Stimulated activated memory B cell treated with anti-CD40 and anti-IgM and Interleukin-4, amounts not matched to agents 10 μg/mL and 1 μg/mL and 100 μg/mL, for 72 hours (primary cell): ENCODE measurements around the gene GMPR.
"Not testable (repeated sequence)": the region's sequence is repeated elsewhere in the genome, so short reads cannot be mapped to it uniquely, and the experiment has no call there.

ENCODE experiments used
- ATAC-seq: fragments of 150-1000 bp; cut with Tn5 transposase; 2 replicates; pipeline ENCODE4 v1.10.0; 2021
- H3K27ac Mint-ChIP-seq: one replicate; pipeline ENCODE4 v1.8.0; 2022; ENCODE audit warnings: mild to moderate bottlenecking, mixed read lengths
- H3K27me3 Mint-ChIP-seq: one replicate; pipeline ENCODE4 v1.8.0; 2022; ENCODE audit warnings: mixed read lengths
- H3K36me3 Mint-ChIP-seq: one replicate; pipeline ENCODE4 v1.8.0; 2022; ENCODE audit warnings: mixed read lengths
- H3K4me1 Mint-ChIP-seq: one replicate; pipeline ENCODE4 v1.8.0; 2022; ENCODE audit warnings: mixed read lengths
- H3K4me3 Mint-ChIP-seq: one replicate; pipeline ENCODE4 v1.8.0; 2022; ENCODE audit warnings: mild to moderate bottlenecking, moderate library complexity, mixed read lengths
- H3K9me3 Mint-ChIP-seq: one replicate; pipeline ENCODE4 v1.8.0; 2022; ENCODE audit warnings: mixed read lengths

Gene GMPR

DNA sequence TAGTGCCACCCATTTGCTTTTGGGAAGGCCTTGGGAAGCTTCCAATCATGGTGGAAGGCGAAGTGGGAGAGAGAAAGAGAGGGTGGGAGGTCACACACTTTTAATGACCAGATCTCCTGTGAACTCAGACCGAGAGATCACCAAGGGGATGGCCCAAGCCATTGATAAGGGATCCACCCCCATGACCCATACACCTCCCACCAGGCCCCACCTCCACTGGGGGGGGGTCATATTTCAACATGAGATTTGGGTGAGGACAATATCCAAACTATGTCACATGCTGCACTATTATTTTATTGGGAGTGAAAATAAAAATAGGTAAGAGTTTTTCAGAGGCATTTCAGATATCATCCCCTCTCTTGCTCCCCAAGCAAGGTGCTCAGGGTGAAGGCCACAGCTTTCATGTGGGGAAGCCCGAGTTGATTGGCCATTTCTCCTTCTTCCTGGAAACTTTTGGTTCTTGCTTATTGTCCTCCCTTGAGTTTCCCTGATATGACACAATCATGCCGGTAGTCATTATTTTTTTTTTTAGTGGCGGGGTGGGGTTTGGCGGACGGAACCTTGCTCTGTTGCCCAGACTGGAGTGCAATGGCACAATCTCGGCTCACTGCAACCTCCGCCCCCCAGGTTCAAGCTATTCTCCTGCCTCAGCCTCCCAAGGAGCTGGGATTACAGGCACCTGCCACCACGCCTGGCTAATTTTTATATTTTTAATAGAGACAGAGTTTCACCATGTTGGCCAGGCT lies 15.2 kb downstream of the GMPR start:
- Mint-ChIP-seq H3K27me3 (no peaks in the 10 kb centered on the region), H3K9me3 (peaks cover 3% of the 10 kb centered on the region), H3K36me3 (no peaks in the 10 kb centered on the region), H3K4me3 (no peak overlapping the region), H3K27ac (no peak overlapping the region), H3K4me1 (no peaks in the 10 kb centered on the region)
- no peak for ATAC-seq

DNA sequence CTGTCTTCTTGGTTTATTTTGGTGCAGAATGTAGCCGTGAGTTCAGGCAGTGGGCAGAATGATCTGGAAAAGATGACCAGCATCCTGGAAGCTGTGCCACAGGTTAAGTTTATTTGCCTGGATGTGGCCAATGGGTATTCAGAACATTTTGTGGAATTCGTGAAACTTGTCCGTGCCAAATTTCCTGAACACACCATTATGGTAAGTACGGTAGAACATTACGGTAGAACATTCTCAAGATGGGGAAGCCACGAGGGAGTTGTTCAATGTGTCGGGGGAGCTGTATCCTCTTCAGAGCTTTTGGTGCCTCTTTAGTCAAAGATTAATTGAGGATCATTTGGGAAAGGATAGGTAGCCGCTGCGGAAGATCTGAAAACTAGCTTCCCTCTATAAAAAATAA lies 16.1 kb downstream of the GMPR start:
- Mint-ChIP-seq H3K4me1 (no peaks in the 10 kb centered on the region), H3K27me3 (no peaks in the 10 kb centered on the region), H3K4me3 (no peak overlapping the region), H3K27ac (no peak overlapping the region), H3K36me3 (no peaks in the 10 kb centered on the region), H3K9me3 (peaks cover 3% of the 10 kb centered on the region)
- no peak for ATAC-seq

DNA sequence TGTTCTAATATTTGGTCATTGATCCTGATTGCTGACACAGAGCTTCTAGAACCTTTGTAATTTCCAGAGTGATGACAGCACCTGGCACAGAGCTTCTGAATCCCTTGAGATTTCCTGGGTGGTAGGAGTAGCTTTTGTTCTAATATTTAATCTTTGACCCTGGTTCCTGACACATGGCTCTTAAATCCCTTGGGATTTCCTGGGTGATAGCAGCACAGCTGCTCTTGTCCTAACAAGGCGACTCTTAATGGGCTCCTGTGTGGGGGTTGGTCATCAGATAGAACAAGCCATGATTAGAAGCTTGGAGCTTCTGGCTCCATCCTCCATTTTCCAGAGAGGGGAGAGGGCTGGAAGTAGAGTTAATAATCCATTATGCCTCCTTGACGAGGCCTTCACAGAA lies 18.4 kb downstream of the GMPR start:
- Mint-ChIP-seq H3K9me3 (peaks cover 3% of the 10 kb centered on the region), H3K36me3 (no peaks in the 10 kb centered on the region)

DNA sequence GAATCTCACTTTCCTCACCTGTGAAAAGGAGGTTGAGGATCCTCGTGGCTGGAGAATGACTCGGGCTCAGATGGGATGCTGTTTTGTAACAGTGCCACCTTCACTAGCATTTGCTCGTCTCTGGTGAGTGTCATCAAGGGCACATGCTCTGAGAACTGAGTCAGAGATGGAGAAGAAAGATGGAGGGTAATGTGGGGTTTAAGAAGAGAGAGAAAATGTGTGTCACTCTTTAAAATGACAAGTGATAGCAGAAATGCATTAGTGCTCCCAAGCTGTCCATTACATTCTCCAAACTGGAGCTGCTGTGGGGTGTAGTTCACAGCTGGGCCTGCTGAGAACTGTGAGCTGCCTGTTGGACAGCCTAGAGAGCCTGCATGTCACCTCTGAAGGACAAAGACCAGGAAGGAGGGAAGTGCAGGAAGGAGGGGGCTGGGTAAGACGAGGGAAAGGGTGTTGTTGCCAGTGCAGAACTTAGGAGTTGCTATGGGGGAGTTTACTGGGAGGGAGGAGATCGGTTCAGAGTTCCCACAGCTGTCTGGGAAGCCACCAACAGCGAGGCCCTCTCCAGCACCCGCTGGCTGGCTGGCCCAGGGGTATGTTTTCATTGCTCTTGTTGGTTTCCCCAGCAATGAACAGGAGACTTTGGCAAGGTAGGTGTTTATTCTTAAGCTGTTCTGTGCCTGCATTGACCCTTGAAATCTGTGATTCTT lies 19.8 kb downstream of the GMPR start:
- Mint-ChIP-seq H3K4me1 (no peaks in the 10 kb centered on the region), H3K27ac (no peak overlapping the region), H3K4me3 (no peak overlapping the region), H3K27me3 (no peaks in the 10 kb centered on the region), H3K36me3 (no peaks in the 10 kb centered on the region), H3K9me3 (peaks cover 3% of the 10 kb centered on the region)
- no peak for ATAC-seq

More for the DNA sequence above, 18.4 kb downstream of the GMPR start:
- no peak for ATAC-seq
- Mint-ChIP-seq H3K4me3 (no peak overlapping the region), H3K27ac (no peak overlapping the region), H3K4me1 (no peaks in the 10 kb centered on the region), H3K27me3 (no peaks in the 10 kb centered on the region)

DNA sequence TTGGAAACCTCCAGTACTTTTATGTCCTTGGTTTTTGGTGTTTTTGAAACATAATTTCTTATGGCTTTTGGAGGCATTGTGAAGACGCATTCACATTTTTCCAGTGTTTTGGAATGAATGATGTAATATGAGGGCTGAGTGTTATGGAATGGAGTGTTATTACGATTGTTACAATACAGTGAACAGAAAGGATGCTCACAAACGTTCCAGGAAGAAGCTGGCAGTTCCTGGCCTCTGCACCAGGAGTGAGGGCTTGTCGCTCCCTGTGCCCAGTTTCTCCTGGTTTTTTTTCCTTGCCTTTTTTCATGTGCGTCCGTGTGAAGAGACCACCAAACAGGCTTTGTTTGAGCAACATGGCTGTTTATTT lies 20.3 kb downstream of the GMPR start:
- no peaks in the 10 kb centered on the region for H3K27me3 Mint-ChIP-seq
- no peaks in the 10 kb centered on the region for H3K4me1 Mint-ChIP-seq
- no peaks in the 10 kb centered on the region for H3K36me3 Mint-ChIP-seq
- H3K4me3 Mint-ChIP-seq: no peak overlapping the region
- H3K27ac Mint-ChIP-seq: no peak overlapping the region
- H3K9me3 Mint-ChIP-seq: peaks cover 3% of the 10 kb centered on the region
- no peak for ATAC-seq

DNA sequence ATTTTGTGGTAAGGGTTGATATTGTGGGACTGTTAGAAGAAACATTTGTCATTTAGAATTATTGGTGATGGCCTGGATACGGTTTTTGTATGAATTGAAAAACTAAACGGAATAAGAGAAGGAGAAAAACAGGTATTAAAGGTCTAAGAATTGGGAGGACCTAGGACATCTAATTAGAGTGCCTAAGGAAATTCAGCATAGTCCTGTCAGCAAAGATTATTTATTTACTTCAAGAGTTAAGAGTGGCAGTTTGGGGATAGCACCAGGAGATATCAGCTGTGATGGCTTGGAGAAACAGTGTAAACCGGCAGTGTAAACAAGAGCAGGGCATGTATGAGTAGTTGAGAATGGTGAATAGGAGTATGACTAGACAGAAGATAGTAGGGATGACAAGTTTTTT lies 21.2 kb downstream of the GMPR start:
- H3K27ac Mint-ChIP-seq, H3K4me1 Mint-ChIP-seq, H3K4me3 Mint-ChIP-seq, ATAC-seq, H3K27me3 Mint-ChIP-seq, H3K9me3 Mint-ChIP-seq, H3K36me3 Mint-ChIP-seq: not testable (repeated sequence)

DNA sequence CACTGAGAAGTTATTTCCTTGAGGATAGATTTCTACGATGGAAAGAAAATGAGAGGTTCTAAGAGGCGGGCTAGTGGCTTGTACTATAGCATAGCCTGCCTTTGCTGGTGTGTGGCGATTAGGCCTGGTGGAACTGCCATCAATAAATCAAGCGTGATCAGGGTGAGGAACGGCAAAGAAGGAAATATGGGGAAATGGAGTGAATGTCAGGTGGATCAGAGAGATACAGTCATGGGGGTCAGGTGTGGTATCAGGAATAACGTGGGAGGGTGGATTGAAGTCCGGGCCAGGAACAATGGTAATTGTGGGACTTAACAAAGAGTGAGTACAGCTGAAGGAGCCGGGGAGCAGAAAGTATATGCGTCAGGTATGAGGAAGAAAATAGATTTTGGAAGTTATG lies 22.2 kb downstream of the GMPR start:
- ATAC-seq, H3K27ac Mint-ChIP-seq, H3K4me1 Mint-ChIP-seq, H3K27me3 Mint-ChIP-seq, H3K36me3 Mint-ChIP-seq, H3K4me3 Mint-ChIP-seq, H3K9me3 Mint-ChIP-seq: not testable (repeated sequence)

DNA sequence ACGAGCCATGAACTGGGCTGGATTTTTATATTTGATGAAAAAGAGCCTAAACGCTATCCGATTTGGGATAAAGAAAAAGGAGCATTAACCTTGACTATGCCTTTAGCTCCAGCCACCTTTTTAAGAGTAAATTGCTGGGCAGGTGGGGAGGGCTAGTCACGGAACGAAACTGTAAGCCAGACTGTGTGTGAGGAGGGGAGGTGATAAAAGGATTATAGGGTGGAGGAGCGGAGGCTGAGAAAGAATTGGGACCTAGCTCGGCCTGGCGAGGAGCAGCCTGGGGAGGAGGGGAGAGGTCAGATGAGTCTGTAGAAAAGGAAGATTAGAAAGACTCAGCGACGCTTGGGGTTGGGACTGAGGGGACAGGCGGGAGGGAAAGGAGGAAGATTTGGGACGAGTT lies 24.4 kb downstream of the GMPR start:
- H3K27me3 Mint-ChIP-seq, H3K4me3 Mint-ChIP-seq, H3K9me3 Mint-ChIP-seq, ATAC-seq, H3K4me1 Mint-ChIP-seq, H3K27ac Mint-ChIP-seq, H3K36me3 Mint-ChIP-seq: not testable (repeated sequence)

DNA sequence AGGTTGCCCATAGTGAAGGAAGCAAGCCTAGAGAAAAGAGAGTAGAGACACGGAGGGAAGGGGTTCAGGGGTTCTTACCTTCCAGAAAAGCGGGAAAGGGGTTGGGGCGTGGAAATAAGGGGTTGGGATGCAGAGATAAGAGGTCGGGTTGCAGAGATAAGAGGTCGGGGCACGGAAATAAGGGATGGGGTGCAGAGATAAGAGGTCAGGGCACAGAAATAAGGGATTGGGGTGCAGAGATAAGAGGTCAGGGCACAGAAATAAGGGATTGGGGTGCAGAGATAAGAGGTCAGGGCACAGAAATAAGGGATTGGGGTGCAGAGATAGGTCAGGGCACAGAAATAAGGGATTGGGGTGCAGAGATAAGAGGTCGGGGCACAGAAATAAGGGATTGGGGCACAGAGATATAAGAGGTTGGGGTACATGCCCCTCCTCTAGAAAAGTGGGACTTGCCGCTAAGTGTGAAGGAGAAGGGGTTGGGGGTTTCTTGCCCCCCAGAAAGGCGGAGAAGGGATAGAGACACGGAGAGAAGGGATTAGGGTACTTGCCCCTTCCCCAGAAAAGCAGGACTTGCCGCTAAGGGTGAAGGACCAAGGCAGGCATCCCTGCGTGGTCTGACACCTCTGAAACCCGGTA lies 25.2 kb downstream of the GMPR start:
- ATAC-seq, H3K27me3 Mint-ChIP-seq, H3K4me1 Mint-ChIP-seq, H3K4me3 Mint-ChIP-seq, H3K27ac Mint-ChIP-seq, H3K9me3 Mint-ChIP-seq, H3K36me3 Mint-ChIP-seq: not testable (repeated sequence)

DNA sequence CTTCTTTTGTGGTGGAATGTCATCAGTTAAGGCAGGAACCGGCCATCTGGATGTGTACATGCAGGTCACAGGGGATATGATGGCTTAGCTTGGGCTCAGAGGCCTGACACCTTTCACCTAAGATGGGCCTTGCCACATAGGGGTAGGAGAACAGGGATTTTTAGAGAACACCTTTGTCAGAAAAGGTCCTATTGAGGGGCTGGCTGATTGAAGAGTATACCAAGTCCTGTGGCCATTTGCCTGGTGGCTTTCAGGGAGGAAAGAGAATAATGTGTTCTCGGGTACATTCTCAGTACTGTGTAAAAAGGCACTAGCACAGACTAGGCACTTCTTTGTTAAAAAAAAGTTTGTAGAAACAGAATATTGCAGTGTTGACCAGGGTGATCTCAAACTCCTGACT lies 26.4 kb downstream of the GMPR start:
- no peaks in the 10 kb centered on the region for H3K9me3 Mint-ChIP-seq
- no peaks in the 10 kb centered on the region for H3K4me1 Mint-ChIP-seq
- H3K27me3 Mint-ChIP-seq: peaks cover 3% of the 10 kb centered on the region
- no peak overlapping the region for H3K27ac Mint-ChIP-seq
- ATAC-seq: no peak
- no peaks in the 10 kb centered on the region for H3K36me3 Mint-ChIP-seq
- H3K4me3 Mint-ChIP-seq: no peak overlapping the region

DNA sequence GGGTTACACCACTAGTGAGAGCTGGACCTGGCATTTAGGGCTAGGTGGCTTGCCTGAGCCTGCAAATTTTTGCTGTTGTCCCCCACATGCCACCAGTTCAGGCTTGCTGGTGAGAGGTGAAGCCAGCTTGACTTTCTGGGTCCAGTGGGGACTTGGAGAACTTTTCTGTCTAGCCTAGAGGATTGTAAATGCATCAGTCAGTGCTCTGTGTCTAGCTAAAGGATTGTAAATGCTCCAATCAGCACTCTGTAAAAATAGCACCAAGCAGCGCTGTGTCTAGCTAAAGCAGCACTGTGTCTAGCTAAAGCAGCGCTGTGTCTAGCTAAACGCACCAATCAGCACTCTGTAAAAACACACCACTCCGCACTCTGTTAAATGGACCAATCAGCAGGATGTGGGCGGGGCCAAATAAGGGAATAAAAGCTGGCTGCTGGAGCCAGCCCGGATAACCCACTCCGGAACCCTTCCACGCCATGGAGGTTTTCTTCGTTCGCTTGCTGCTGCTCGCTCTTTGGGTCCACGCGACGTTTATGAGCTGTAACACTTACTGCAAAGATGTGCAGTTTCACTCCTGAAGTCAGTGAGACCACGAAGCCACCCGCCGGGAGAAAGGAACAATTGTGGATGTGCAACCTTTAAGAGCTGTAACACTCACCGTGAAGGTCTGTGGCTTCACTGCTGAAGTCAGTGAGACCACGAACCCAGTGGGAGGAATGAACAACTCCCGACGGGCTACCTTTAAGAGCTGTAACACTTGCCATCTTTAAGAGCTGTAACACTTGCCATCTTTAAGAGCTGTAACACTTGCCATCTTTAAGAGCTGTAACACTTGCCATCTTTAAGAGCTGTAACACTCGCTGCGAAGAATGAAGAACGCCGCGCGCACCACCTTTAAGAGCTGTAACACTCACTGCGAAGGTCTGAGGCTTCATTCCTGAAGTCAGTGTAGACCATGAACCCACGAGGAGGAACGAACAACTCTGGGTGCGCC lies 27.3 kb downstream of the GMPR start:
- H3K27me3 Mint-ChIP-seq: peaks cover 8% of the 10 kb centered on the region
- no peaks in the 10 kb centered on the region for H3K36me3 Mint-ChIP-seq
- H3K9me3 Mint-ChIP-seq: no peaks in the 10 kb centered on the region
- ATAC-seq: no peak
- H3K4me1 Mint-ChIP-seq: no peaks in the 10 kb centered on the region
- H3K4me3 Mint-ChIP-seq: no peak overlapping the region
- H3K27ac Mint-ChIP-seq: no peak overlapping the region

DNA sequence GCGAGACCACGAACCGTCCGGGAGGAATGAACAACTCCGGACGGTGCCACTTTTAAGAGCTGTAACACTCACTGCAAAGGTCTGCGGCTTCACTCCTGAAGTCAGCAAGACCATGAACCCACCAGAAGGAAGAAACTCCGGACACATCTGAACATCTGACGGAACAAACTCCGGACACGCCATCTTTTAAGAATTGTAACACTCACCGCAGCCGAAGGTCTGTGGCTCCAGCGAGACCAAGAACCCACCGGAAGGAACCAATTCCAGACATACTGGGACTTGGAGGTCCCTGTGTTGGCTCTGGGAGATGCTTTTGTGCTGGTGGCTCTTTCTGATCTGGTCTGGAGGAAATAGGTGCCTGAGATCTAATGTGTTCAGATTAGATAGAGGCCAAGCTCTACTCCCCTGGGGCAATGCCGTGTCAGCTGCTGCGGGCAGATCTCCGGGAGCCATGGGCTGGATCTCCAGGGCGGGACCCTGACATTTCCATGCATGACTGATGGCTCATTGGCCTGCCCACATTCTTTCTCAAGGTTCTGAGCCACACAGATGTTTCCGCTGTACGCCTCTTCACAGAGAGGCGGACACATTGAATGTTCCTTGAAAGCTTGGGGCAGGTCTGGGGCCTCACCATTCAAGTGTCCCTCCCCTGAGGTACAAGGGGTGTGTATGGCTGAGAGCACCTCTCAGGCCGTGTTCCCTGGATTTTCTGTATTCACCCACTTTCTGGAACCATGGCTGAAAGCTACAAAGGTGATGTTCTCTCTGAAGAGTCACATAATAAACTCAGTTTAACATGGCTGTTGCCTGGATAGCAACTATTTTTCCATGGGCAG lies 29.3 kb downstream of the GMPR start:
- peak; percentile 58 for ATAC-seq
- no peaks in the 10 kb centered on the region for H3K4me1 Mint-ChIP-seq
- no peaks in the 10 kb centered on the region for H3K9me3 Mint-ChIP-seq
- no peaks in the 10 kb centered on the region for H3K36me3 Mint-ChIP-seq
- no peak overlapping the region for H3K27ac Mint-ChIP-seq
- peak overlapping the region; percentile 19 for H3K4me3 Mint-ChIP-seq
- H3K27me3 Mint-ChIP-seq: peaks cover 8% of the 10 kb centered on the region

DNA sequence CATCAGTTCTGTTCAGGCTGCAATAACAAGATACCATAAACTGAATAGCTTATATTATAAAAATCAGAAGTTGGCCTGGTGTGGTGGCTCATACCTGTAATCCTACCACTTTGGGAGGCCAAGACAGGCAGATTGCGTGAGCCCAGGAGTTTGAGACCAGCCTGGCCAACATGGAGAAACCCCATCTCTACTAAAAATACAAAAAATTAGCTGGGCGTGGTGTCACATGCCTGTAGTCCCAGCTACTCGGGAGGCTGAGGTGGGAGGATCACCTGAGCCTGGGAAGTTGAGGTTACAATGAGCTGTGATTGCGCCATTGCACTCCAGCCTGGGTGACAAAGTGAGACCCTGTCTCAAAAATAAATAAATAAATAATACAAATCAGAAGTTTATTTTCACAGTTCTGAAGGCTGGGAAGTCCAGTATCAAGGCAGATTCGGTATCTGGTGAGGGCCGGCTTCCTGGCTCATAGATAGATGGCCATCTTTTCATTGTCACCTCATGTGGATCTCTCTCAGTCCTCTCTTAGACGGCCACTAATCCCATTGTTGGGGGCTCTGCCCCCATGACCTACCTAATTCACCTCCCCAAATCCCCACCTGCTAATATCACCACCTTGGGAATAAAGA lies 31.2 kb downstream of the GMPR start:
- not testable (repeated sequence) for H3K4me3 Mint-ChIP-seq, H3K9me3 Mint-ChIP-seq, H3K36me3 Mint-ChIP-seq, ATAC-seq, H3K27ac Mint-ChIP-seq, H3K27me3 Mint-ChIP-seq, H3K4me1 Mint-ChIP-seq

DNA sequence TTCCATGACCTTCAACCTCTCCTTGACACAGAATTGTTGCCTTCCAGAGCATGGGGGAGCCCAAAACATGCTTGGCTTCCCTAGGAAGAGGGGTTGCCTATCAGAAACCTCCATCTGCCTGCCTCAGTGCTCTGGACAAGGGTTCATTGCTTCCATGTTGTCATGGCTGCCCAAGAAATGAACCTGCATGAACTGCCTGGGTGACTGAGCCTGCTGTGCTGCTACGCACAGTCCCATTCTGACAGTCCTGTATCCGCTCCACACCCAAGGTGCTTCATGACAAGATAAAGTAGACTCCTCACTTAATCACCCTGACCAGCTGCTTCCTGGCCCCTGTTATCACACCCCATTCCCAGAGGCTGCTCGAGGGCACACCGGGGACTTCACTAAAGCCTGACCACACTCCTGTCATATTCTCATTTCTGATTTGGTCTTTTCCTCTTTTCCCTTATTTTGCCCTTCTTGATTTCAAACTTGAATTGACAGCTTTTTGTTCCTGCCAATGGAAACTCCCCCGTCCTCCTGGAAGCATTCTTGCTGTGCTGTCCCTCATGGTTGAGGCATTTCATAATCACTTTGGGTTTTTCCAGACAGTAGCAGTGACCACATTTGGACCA lies 31.9 kb downstream of the GMPR start:
- no peak for ATAC-seq
- Mint-ChIP-seq H3K27me3 (peaks cover 8% of the 10 kb centered on the region), H3K36me3 (no peaks in the 10 kb centered on the region), H3K27ac (no peak overlapping the region), H3K4me3 (no peak overlapping the region), H3K9me3 (no peaks in the 10 kb centered on the region), H3K4me1 (peaks cover 7% of the 10 kb centered on the region)
